Astrocyte (in vitro differentiated cells and primary cell): ENCODE results near the gene WDR1.

ENCODE experiments used
- CTCF ChIP-seq: IDR thresholded peaks from 2 replicates; pipeline ENCODE4 v1.5.1; 2011; ENCODE audit warnings: low read depth, mild to moderate bottlenecking, inconsistent platforms, low read length, moderate library complexity; ENCODE audit not compliant: insufficient read depth
- EZH2 ChIP-seq: IDR thresholded peaks from 2 replicates; pipeline ENCODE4 v1.6.1; 2012; ENCODE audit warnings: mild to moderate bottlenecking, low read length, inconsistent platforms; ENCODE audit not compliant: insufficient read depth

GRCh38 chr4:10085828-10086505 lies 30.6 kb downstream of the WDR1 start:
- TF ChIP-seq CTCF (no peak), EZH2 (no peak)
